GM12878 (cell line): ENCODE results near the gene HEBP2. TPM values are rescaled to one million over a fixed set of nuclear protein-coding genes. Genes with fewer than 3 reads are reported as not detected.

Experiments
- ATAC-seq: fragments of 200-7000 bp; cut with Tn5 transposase; 3 replicates; pipeline ENCODE4 v1.9.1; 2020; ENCODE audit warnings: mild to moderate bottlenecking, moderate library complexity
- BruUV-seq: library from RNA; stranded (reverse); fragments of 400-500 nt; replicated peaks from 2 replicates; lab custom pipeline; 2021; lab: Mats Ljungman, UMichigan
- CTCF ChIA-PET: fragments of 300-600 bp; sonication (Branson Sonifier 250); formaldehyde crosslinking; extraction: SDS; loops from one replicate; lab custom pipeline; 2021; ENCODE audit warnings: inconsistent platforms; lab: Yijun Ruan, JAX
- POLR2A ChIA-PET: fragments of 350-600 bp; formaldehyde crosslinking; extraction: SDS; loops from one replicate; lab custom pipeline; 2021; ENCODE audit warnings: inconsistent platforms; lab: Charles Lee
- RAD21 ChIA-PET: fragments of 300-600 bp; sonication (Branson Sonifier 250); formaldehyde crosslinking; loops from one replicate; lab custom pipeline; 2023; ENCODE audit warnings: antibody characterized with exemption; ENCODE audit not compliant: unreplicated experiment; lab: Charles Lee
- SMC1A ChIA-PET: fragments of 300-600 bp; sonication (Branson Sonifier 250); formaldehyde crosslinking; loops from one replicate; lab custom pipeline; 2023; ENCODE audit not compliant: unreplicated experiment, uncharacterized antibody; lab: Charles Lee
- DNase-seq: peaks from one replicate; pipeline ENCODE4 v3.0.0-alpha.2; 2011; ENCODE audit warnings: low read depth, low spot score
- FAIRE-seq: peaks from 3 replicates; lab custom pipeline; 2011; peaks lifted over from hg19 to GRCh38; lab: Jason Lieb, UNC
- H2AFZ ChIP-seq: 2 replicates; pipeline ENCODE4 v1.6.0; 2011; ENCODE audit warnings: low read depth, low read length, control low read depth; ENCODE audit not compliant: control insufficient read depth
- H3K27ac ChIP-seq: 2 replicates; pipeline ENCODE4 v1.5.1; 2011; ENCODE audit warnings: control low read depth; ENCODE audit not compliant: control insufficient read depth, insufficient read depth
- H3K27me3 ChIP-seq, 2 experiments: replicated peaks in 1 of 2; 2 replicates each; pipeline versions ENCODE4 v1.6.0 to v1.6.1; 2011; ENCODE audit warnings: low read length in 1 of 2; ENCODE audit not compliant: control insufficient read depth in 2 of 2, insufficient read depth in 2 of 2
- H3K36me3 ChIP-seq, 2 experiments: 2 replicates each; pipeline ENCODE4 v1.5.1; 2011; ENCODE audit warnings: low read length in 1 of 2; ENCODE audit not compliant: control insufficient read depth in 2 of 2, insufficient read depth in 2 of 2
- H3K4me1 ChIP-seq: 2 replicates; pipeline ENCODE4 v1.6.1; 2011; ENCODE audit warnings: mild to moderate bottlenecking, low read length, moderate library complexity, mixed read lengths; ENCODE audit not compliant: control insufficient read depth, insufficient read depth
- H3K4me2 ChIP-seq: 2 replicates; pipeline ENCODE4 v1.6.0; 2011; ENCODE audit warnings: control low read depth; ENCODE audit not compliant: control insufficient read depth, insufficient read depth
- H3K4me3 ChIP-seq: fragments of 200-600 bp; sonication (generic); 2 replicates; pipeline ENCODE4 v1.5.1; 2016
- H3K79me2 ChIP-seq: 2 replicates; pipeline ENCODE4 v1.6.0; 2011; ENCODE audit warnings: low read length; ENCODE audit not compliant: control insufficient read depth, insufficient read depth
- H3K9ac ChIP-seq: 2 replicates; pipeline ENCODE4 v1.8.0; 2011; ENCODE audit warnings: low read length, control low read depth, mixed read lengths; ENCODE audit not compliant: control insufficient read depth, insufficient read depth
- H3K9me3 ChIP-seq: replicated peaks from 3 replicates; pipeline ENCODE4 v1.5.1; 2011; ENCODE audit warnings: mild to moderate bottlenecking, low read length; ENCODE audit not compliant: control insufficient read depth, insufficient read depth
- H4K20me1 ChIP-seq: 2 replicates; pipeline ENCODE4 v1.6.0; 2011; ENCODE audit not compliant: control insufficient read depth, insufficient read depth
- CEBPB ChIP-seq, 2 experiments: fragments of 150-350 bp in 1 of 2; IDR thresholded peaks; 2 replicates each; pipeline ENCODE4 v1.6.1; 2012 to 2014; ENCODE audit warnings: low read depth in 2 of 2, low read length in 2 of 2, borderline replicate concordance in 1 of 2, inconsistent platforms in 1 of 2
- CREM ChIP-seq: IDR thresholded peaks from 2 replicates; pipeline ENCODE4 v1.6.1; 2014; ENCODE audit warnings: antibody characterized with exemption, low read depth
- FOXK2 ChIP-seq: fragments of 450-650 bp; IDR thresholded peaks from 2 replicates; pipeline ENCODE4 v1.6.1; 2017; ENCODE audit warnings: mild to moderate bottlenecking, moderate library complexity
- HDAC6 ChIP-seq: fragments of 200-600 bp; sonication (generic); IDR thresholded peaks from one replicate; pipeline ENCODE4 v1.8.0; 2017; ENCODE audit warnings: antibody characterized with exemption; ENCODE audit not compliant: unreplicated experiment
- JUNB ChIP-seq: IDR thresholded peaks from 2 replicates; pipeline ENCODE4 v1.6.1; 2016; ENCODE audit warnings: antibody characterized with exemption, mild to moderate bottlenecking
- KDM1A ChIP-seq: fragments of 200-600 bp; sonication (generic); IDR thresholded peaks from 2 replicates; pipeline ENCODE4 v1.6.1; 2016; ENCODE audit warnings: borderline replicate concordance
- KLF5 ChIP-seq: fragments of 450-650 bp; IDR thresholded peaks from 2 replicates; pipeline ENCODE4 v1.6.1; 2014; ENCODE audit warnings: mild to moderate bottlenecking; ENCODE audit not compliant: partially characterized antibody
- PAX8 ChIP-seq: fragments of 450-650 bp; IDR thresholded peaks from 2 replicates; pipeline ENCODE4 v1.6.1; 2017; ENCODE audit warnings: mild to moderate bottlenecking, moderate library complexity
- RCOR1 ChIP-seq: conservative IDR thresholded peaks from 2 replicates; pipeline ENCODE4 v1.6.1; 2012; ENCODE audit warnings: low read depth, low read length, improper control_type of control experiment
- TCF3 ChIP-seq: IDR thresholded peaks from 2 replicates; pipeline ENCODE4 v1.6.1; 2012; ENCODE audit warnings: low read depth, mild to moderate bottlenecking, low read length, borderline replicate concordance; ENCODE audit not compliant: insufficient read depth
- ZNF24 ChIP-seq: fragments of 450-650 bp; IDR thresholded peaks from 2 replicates; pipeline ENCODE4 v1.6.1; 2017; ENCODE audit warnings: antibody characterized with exemption, mild to moderate bottlenecking
- ZNF274 ChIP-seq: IDR thresholded peaks from one replicate; pipeline ENCODE4 v1.8.0; 2011; ENCODE audit not compliant: insufficient read length, insufficient read depth
- WGBS: methylation state at CpG from one replicate; pipeline ENCODE4 v1.1.6; 2016; ENCODE audit warnings: low lambda C conversion rate; ENCODE audit not compliant: insufficient replicate concordance, insufficient coverage; ENCODE audit errors: missing lambda C conversion rate; 5-methylcytosine and 5-hydroxymethylcytosine counted together
- in situ Hi-C: fragments of 300-500 bp; cut with MboI; formaldehyde crosslinking; loops from 9 replicates; pipeline ENCODE4 v1.14.3; 2018; ENCODE audit warnings: mixed read lengths
- intact Hi-C: fragments of 100-400 bp; cut with micrococcal nuclease; formaldehyde crosslinking; loops from one replicate; pipeline ENCODE4 v1.14.2; 2022; ENCODE audit not compliant: unreplicated experiment
- polyA plus RNA-seq, 11 experiments: library from polyadenylated mRNA; depleted of rRNA in 4 of 11; unstranded in 6 of 11; stranded (reverse) in 5 of 11; fragments of >200 nt; fragmentation: Nextera tagmentation in 4 of 11; fragmentation: Illumina TruSeq in 1 of 11; extraction: Ambion mirVana in 4 of 11; extraction: Trizol in 1 of 11; gene quantifications; 1 replicate in 1 of 11; 2 replicates in 10 of 11; pipeline versions ENCODE4 v1.2.1 to v1.2.3, GENCODE V29; 2011 to 2016; ENCODE audit warnings: inconsistent platforms in 2 of 11, missing spikeins in 2 of 11, low read depth in 1 of 11
- total RNA-seq, 4 experiments: library from RNA; depleted of rRNA in 3 of 4; stranded (reverse); fragments of >200 nt in 3 of 4; fragmentation: Illumina TruSeq in 1 of 4; extraction: Trizol in 1 of 4; gene quantifications; 2 replicates each; pipeline versions ENCODE4 v1.2.1 to v1.2.3, GENCODE V29; 2013 to 2021
- TF ChIP-seq, protein P1 (sequence below): fragments of 450-650 bp; IDR thresholded peaks from 2 replicates; pipeline ENCODE4 v1.6.1; 2014; ENCODE audit warnings: mild to moderate bottlenecking
- TF ChIP-seq, protein P2 (sequence below): IDR thresholded peaks from 2 replicates; pipeline ENCODE4 v1.6.1; 2011; ENCODE audit warnings: borderline replicate concordance, low read depth, mild to moderate bottlenecking, moderate library complexity, low read length; ENCODE audit not compliant: insufficient read depth, poor library complexity, severe bottlenecking
- TF ChIP-seq, protein P3 (sequence below): fragments of 150-350 bp; IDR thresholded peaks from 2 replicates; pipeline ENCODE4 v1.6.1; 2014; ENCODE audit warnings: mild to moderate bottlenecking, low read depth, low read length
- TF ChIP-seq, protein P4 (sequence below): IDR thresholded peaks from 2 replicates; pipeline ENCODE4 v1.6.1; 2011; ENCODE audit warnings: borderline replicate concordance, low read depth, mild to moderate bottlenecking, moderate library complexity, mixed read lengths, low read length; ENCODE audit not compliant: insufficient read depth; ENCODE audit errors: extremely low read length

Gene HEBP2
- total and polyA plus RNA-seq, 10 of the 15 experiments (the other 5 are each of a cell fraction or from before 2014, with no cell fraction given) = 3.8 to 41.8 (median 16.9) TPM

DNA sequence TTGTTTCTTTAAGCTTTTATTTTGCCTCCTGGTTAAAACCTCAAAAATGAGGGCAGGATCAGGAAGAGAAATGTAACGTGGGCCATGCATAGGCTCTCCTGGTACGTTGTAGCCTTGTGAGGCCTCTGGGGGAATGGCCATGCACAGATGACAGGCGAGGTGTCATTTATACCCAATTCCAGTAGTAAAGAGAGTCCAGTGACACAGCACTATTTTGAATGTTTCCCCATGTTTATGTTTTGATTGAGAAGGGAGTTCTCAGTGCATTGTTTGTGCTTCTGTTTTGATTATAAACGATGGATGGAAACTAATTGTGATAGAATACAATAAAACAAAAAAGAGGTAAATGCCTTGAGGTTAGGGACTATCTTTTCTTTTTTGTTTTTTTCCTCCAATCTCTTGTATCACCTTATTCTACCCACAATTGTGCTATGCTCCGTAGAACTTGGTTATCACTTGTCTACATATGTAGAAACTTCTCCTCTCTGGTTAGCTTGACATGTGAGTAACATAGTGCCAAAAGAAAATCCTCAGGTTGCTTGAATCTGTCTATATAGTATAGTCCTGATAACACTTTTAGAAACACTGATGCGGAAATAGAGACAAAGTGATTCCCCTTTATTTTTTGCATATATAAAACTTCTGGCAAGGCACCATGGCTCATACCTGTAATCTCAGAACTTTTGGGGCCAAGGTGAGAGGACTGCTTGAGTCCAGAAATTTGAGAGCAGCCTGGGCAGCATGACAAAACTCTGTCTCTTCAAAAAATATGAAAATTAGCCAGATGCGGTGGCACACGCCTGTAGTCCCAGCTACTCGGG, 33.2 kb upstream of the HEBP2 start (continued):
- no peak for TF ChIP-seq TCF3

DNA sequence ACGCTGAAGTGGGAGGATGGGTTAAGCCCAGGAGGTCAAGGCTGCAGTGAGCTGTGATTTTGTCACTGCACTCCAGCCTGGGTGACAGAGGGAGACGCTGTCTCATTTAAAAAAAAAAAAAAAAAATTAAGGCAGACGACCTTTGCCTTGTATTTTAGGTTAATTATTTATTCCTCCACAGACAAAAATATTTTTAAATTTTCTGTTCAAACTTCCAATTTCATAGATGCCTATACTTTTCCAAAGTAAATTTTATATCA, 32.6 kb upstream of the HEBP2 start:
- ChIA-PET SMC1A (no interaction called here), RAD21 (no interaction called here), POLR2A (no interaction called here), CTCF (interaction anchor here (0.7 kb wide), 1 partner anchor 32 kb away, joined by 3 read pairs; no protein-coding TSS in a partner anchor)
- 25% methylated on average over 3 of the region's 3 CpGs for WGBS
- no peak for FAIRE-seq
- DNase-seq = no peak
- no peak for ATAC-seq
- no TSS peak for BruUV-seq
- intact Hi-C loops (no loop called here), in situ Hi-C loops (no loop called here)
- H3K4me1 ChIP-seq = no peaks in the 10 kb centered on the region
- H3K27ac ChIP-seq = no peak overlapping the region
- H3K4me2 ChIP-seq = no peak overlapping the region
- H3K4me3 ChIP-seq = no peak overlapping the region
- H4K20me1 ChIP-seq = no peaks in the 10 kb centered on the region
- no peaks in the 10 kb centered on the region for H3K9me3 ChIP-seq
- H3K9ac ChIP-seq = no peak overlapping the region
- H3K36me3 ChIP-seq = no peaks in the 10 kb centered on the region
- H3K79me2 ChIP-seq = no peaks in the 10 kb centered on the region
- H2AFZ ChIP-seq = no peak overlapping the region
- H3K27me3 ChIP-seq = no peaks in the 10 kb centered on the region
- TF ChIP-seq, protein P1, sequence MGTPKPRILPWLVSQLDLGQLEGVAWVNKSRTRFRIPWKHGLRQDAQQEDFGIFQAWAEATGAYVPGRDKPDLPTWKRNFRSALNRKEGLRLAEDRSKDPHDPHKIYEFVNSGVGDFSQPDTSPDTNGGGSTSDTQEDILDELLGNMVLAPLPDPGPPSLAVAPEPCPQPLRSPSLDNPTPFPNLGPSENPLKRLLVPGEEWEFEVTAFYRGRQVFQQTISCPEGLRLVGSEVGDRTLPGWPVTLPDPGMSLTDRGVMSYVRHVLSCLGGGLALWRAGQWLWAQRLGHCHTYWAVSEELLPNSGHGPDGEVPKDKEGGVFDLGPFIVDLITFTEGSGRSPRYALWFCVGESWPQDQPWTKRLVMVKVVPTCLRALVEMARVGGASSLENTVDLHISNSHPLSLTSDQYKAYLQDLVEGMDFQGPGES = no peak
- TF ChIP-seq, protein P2, sequence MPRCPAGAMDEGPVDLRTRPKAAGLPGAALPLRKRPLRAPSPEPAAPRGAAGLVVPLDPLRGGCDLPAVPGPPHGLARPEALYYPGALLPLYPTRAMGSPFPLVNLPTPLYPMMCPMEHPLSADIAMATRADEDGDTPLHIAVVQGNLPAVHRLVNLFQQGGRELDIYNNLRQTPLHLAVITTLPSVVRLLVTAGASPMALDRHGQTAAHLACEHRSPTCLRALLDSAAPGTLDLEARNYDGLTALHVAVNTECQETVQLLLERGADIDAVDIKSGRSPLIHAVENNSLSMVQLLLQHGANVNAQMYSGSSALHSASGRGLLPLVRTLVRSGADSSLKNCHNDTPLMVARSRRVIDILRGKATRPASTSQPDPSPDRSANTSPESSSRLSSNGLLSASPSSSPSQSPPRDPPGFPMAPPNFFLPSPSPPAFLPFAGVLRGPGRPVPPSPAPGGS = no peak
- no peak for TF ChIP-seq KLF5
- TF ChIP-seq CREM = no peak
- TF ChIP-seq HDAC6 = no peak
- no peak for TF ChIP-seq PAX8
- TF ChIP-seq, protein P3, sequence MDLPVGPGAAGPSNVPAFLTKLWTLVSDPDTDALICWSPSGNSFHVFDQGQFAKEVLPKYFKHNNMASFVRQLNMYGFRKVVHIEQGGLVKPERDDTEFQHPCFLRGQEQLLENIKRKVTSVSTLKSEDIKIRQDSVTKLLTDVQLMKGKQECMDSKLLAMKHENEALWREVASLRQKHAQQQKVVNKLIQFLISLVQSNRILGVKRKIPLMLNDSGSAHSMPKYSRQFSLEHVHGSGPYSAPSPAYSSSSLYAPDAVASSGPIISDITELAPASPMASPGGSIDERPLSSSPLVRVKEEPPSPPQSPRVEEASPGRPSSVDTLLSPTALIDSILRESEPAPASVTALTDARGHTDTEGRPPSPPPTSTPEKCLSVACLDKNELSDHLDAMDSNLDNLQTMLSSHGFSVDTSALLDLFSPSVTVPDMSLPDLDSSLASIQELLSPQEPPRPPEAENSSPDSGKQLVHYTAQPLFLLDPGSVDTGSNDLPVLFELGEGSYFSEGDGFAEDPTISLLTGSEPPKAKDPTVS = no peak
- TF ChIP-seq JUNB = no peak
- no peak for TF ChIP-seq KDM1A
- TF ChIP-seq FOXK2 = no peak
- no peak for TF ChIP-seq RCOR1
- TF ChIP-seq CEBPB (IDR thresholded peaks at IDR 0.05; ENCODE audit: borderline replicate concordance in 1 of 2, low read depth in 2 of 2, low read length in 2 of 2) = no peak
- TF ChIP-seq ZNF24 = no peak
- TF ChIP-seq, protein P4, sequence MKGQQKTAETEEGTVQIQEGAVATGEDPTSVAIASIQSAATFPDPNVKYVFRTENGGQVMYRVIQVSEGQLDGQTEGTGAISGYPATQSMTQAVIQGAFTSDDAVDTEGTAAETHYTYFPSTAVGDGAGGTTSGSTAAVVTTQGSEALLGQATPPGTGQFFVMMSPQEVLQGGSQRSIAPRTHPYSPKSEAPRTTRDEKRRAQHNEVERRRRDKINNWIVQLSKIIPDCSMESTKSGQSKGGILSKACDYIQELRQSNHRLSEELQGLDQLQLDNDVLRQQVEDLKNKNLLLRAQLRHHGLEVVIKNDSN = no peak
- TF ChIP-seq ZNF274 = no peak
